DMS 273 treated with DMSO at 0.1 percent for 48 hours (cell line): Measurements from ENCODE around the gene MAST4.

Experiments
- DNase-seq: peaks from one replicate; lab custom pipeline; 2025; lab: John Stamatoyannopoulos, UW

Gene MAST4

DNA sequence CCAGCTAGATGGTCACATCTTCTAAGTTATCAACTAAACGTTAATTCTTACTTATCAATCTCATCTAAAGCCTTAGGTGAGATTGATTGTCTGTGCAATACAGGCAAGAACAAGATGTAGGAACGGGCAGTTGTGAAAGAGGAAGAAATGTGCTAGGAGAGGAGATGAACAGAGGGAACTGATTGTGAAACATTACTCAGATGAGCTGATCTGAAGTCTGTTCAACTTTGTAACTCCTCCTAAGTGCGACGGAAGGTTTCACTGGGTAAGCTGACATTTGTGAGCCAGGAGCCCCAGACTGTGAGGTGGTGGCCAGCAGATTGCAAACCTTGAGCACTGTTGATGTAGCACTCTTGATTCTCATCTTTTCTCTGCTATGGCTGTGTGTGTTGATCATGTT lies 396.4 kb downstream of the MAST4 start:
- no peak for DNase-seq

GRCh38 chr5:66993448-66993847 lies 397.3 kb downstream of the MAST4 start:
- no peak for DNase-seq

GRCh38 chr5:66993882-66994281 lies 397.7 kb downstream of the MAST4 start:
- DNase-seq = no peak

- DNase-seq = no peak
Observed at GRCh38 chr5:66994790-66995189, 398.6 kb downstream of the MAST4 start.

DNA sequence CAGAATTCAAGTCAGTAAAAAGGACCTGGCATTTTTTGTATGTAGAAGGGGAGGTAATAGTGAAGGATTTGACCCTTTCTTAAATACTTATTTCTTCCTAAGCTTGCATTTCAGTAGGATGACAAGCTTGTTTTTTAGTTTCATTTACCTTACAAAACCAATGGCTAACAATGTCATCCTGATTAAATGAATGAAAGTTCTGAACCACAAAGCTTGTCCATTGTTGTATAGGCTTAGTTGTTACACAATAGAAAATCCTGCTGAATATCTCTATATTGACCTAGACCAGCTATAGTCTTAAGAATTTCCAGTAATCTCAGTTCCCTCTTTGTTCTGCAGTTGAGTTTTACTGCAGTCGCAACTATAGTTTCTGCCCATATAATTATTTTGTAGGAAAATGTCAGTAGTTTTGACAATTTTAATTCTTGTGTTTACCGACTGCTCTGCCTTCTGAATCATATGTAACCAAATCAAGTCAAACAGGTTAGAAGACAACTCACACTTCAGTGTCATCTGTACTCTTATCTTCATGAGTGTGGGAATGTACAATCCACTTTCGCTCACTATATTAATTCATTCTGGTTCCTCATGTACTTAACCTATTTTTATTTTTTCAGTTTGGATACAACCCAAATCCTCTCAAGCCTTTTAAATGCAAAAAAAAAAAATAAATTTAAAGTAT lies 404.7 kb downstream of the MAST4 start:
- DNase-seq = no peak

DNA sequence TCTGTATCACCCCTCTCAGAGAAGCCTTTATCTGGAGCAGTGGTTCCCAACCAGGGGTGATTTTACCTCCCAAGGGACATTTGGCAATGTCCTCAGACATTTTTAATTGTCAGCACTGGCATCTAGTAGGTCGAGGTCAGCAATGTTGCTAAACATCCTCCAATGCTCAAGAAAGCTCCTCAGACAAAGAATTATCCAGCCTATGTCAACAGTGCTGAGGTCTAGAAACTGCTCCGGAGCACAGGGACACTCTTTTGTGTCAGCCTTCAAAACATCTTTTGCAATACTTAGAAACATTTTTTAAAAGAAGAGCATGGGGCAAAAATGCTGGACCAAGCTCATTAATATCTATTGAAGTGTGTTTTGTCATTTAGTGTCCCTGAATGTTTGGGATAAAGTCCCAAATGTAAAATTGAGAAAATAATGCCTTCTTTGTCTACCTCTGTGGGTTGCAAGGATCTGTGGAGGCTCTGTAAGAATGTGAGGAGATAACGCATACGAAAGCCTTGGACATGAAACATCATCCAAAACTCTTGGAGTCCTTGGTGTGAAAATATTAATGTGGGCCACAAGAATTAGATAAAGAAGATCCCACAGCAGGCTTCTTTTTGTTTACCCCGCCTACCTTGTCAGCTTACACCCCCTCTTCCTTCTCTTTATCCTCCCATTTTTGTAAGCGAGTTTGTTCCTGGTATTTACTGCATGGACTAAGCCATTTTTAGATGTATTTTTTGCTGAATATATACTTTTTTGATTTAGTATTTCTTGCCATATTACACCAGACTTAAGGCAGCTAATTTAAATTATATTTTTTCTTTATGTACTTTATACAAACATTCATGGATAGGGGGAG lies 406.9 kb downstream of the MAST4 start:
- DNase-seq = no peak

GRCh38 chr5:67003685-67003934 lies 407.4 kb downstream of the MAST4 start:
- no peak for DNase-seq

GRCh38 chr5:67003935-67004729 lies 407.9 kb downstream of the MAST4 start:
- peak; percentile 83 for DNase-seq

GRCh38 chr5:67004730-67005350 lies 408.6 kb downstream of the MAST4 start:
- DNase-seq = no peak

DNA sequence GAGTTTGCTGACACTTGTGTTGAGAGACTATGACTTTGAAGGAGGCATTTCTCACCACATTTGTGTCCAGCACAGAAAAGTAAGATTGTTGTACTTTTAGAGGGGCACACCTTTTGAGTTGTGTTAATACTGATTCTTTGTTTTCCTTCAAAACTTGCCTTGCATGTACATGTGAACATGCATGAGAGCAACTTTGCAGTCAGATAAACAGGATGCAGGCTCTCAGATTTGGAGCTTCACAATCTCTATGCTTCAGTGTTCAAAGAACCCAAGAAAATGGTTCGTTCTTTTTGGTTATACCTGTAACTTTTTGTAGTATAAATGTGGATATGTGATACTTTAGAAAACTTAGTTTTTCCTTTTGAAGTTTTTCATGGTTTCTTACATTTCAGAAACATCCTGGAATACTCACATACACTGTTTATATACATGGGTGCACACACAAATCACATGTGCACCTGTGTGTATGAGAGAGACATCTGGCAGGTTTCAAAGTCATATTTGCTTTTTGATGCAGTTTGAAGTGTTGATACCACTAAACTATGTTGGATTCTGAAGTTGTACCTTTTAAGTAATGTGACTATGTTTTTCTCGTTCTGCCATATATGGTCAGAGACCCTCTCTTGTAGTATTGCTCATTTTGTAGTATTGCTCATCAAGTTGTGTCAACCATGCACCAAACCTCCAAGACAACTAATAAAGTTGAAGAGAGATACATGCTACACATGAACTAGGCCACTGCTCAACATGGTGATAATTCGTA lies 409.7 kb downstream of the MAST4 start:
- no peak for DNase-seq

- DNase-seq = no peak
Observed at GRCh38 chr5:67006500-67006848, 410.3 kb downstream of the MAST4 start.

- DNase-seq = no peak
Observed at GRCh38 chr5:67009028-67009427, 412.8 kb downstream of the MAST4 start.

DNA sequence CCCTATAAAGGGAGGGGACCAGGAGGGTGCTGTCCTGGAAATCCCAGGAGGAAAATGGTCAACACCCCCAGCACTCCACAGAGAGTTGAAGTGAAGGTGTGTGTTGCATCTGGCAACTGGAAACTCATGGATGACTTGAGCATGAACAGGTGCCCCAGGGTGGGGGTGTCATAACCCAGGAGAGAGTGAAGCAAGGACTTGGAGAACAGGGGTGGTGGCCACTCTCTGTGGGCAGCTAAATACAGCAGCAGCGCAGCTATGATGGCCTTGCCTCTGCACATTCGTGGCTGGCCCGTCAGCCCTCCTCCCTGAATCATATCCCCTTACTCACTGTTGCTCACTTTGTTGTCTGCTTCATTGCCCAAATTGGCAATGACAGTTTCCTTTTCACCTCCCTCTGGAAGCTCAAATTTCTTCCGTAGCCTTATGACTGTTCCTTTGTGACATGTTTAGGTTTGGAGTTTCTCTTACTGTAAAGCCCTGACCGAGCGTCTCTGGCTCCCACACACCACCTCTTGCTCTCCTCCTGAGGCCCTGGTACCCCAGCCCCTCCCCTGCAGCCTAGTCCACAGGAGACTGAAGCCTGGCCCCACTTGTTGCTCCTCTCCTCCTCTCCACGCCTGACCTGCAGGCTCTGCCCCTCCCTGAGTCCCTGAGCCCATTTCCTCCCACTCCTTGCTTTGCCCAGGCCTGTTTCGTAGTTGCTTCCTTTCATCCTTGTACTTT lies 414.7 kb downstream of the MAST4 start:
- DNase-seq = no peak

DNA sequence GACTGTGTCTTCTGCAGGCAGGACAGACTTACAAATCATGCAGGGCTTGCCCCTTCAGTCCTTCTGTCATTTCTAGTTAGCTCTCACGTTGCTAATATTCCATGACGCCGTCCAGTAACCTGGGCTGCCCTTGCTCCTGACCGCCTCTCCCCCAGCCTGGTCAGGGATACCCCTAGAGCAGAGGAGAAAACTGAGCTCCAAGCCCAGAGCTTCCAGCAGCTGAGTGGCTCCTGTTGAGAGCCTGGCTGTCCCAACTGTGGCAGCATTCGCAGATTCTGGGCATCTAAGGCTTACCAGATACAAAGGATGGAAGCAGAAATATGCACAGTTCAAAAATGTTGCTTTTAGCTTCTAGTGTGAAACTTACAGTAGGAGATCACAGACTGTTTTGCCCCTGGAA lies 415.2 kb downstream of the MAST4 start:
- DNase-seq = no peak

GRCh38 chr5:67012171-67012570 lies 416.0 kb downstream of the MAST4 start:
- DNase-seq = no peak

GRCh38 chr5:67013719-67014118 lies 417.5 kb downstream of the MAST4 start:
- no peak for DNase-seq

DNA sequence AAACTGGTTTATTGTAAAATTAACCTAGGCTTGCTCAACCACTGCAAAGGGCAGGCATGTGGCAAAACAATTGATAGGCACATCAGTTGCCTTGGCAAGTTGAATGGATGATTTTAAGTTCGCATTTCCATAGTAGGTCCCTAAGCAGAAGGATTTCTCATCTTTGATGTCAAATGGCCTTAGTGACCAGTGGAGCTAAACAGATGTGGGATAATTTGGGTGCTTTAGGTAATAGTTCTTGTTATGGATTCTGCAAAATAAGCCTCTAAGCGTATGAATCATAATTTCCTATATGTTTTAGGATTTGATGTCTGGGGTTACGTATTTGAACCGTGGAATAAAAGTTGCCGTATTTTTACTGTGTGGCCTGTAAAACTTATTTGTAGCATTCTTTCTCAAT lies 418.0 kb downstream of the MAST4 start:
- no peak for DNase-seq

DNA sequence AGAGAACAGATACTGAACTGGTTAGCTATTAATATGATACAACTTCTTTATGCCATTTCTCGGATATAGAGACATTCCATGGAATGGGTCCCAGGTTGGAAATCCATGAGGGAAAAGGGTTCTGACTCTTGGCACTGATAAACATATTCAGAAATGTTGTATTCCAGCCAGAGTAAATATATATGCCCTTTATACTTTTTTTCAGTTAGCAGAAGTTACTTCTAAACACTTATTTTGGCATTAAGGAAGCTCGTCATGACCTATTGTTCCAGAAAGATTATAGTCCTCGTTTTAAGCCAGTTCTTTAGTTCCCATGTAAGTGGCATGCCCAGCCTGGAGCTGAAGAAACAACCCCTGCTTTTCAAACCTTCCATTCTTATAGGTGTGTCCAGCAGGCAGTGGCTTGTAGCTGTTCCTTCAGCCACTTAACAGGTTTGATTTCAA lies 418.8 kb downstream of the MAST4 start:
- DNase-seq = no peak

DNA sequence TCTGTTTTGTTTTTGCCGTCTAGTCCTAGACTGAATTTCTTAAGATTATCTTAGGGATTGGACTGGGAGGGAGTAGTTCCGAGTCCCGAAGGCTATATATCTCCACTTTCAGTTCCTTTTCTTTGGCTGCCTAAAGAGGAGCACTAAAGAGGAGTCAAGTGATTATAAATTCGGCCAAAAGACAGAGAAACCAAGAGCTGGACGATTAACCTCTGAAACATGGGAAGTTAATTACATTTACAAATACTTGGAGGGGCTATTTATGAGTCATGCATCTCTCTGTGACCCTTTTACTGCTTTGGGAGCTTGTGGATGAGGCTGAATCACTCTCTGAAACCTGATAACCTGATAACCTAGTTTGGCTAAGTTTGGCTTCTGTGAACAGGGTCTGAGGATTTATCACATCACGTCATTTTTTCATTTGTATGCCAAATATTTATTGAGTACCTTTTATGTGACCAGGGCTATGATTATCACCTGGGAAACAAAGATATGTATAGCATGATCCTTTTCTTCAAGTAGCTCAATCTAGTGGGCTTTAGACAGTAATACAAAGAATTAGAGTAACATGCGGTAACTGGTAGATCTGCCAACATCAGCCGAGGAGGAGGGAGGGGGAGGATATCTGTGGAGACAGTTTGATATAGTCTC lies 419.5 kb downstream of the MAST4 start:
- DNase-seq = peak; percentile 78

DNA sequence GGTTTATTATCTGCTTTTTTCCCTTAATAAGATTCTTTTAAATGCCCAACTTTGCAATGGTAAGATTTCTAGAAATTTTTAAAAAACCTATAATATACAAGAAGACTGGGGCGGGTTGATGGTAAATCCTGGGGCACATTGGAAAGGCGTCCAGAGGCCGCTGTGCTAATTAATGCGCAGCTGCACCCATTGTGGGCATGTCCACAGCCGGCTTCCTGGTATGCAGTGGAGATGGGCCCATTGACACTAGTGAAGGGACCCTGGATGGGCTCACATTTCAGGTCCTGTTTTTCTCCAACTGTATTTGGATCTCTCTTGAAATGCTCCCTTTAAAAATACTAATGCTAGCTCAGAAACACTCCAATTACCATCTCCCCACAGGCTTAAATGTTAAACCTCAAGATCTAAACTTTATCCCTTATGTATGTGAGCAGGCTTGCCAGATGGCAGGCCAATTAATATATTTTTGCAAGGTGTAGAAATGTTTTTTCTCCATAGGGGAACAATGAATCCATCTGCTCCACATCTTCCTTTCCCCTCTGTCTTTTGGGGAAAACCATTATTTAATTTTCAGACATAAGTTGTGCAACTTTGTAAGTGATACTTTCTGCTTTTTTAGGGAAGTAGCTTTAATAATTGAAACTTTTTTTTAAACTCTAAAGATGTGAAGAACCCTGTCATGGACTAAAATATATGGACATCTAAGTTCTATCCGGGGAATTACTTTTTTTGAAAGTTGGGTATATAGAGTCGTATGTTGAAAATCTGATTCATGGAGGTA lies 423.1 kb downstream of the MAST4 start:
- peak; percentile 91 for DNase-seq
